Measurements from ENCODE around the gene FBXO34.
A peak's percentile ranks its signal among the peaks of the same experiment; 100 is the strongest.

Gene FBXO34

DNA sequence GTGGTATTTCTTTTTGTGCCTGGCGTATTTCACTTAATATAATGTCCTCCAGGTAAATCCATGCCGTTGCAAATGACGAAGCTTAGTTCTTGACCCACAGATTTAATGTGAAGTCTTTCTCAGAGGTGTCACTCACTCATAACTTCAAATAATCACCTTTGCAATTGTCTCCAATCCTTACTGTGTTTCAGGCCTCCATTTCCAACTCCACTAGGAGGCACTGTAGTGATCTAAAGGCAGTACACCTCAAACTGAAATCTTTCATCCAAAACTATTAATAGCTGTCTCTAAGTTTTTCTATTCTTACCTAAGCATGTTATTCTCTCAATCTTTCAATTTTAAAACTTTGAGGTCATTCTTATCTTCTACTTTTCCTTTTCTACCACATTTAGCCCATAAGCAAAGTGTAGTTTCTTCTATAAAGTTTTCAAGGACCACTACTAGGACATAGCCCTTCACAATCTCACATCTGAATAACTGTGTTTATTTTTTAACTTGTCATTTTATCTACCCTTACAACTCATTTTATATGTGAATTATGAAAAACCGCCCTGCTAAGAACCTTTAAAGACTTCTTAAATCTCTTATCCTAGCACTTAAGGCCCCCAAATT lies 25.5 kb upstream of the FBXO34 start:
- no peak overlapping the region for H3K9ac ChIP-seq (ENCODE audit: low read depth, low read length)
- H3K27me3 ChIP-seq (ENCODE audit: insufficient read depth, low read length), result peaks cover 13% of the 10 kb centered on the region
- H3K9me3 ChIP-seq (ENCODE audit: insufficient read depth, low read depth, low read length), result no peaks in the 10 kb centered on the region
- no peaks in the 10 kb centered on the region for H3K36me3 ChIP-seq (ENCODE audit: insufficient read depth, low read depth, low read length)
- H3K27ac ChIP-seq (ENCODE audit: low read length), result no peak overlapping the region
- H3K4me1 ChIP-seq (ENCODE audit: insufficient read depth, low read length), result no peaks in the 10 kb centered on the region
- H3K4me3 ChIP-seq (ENCODE audit: low read length), result no peak overlapping the region

GRCh38 chr14:55248411-55248810 lies 22.8 kb upstream of the FBXO34 start:
- Histone ChIP-seq H3K36me3 (ENCODE audit: insufficient read depth, low read depth, low read length) (no peaks in the 10 kb centered on the region), H3K4me1 (ENCODE audit: insufficient read depth, low read length) (no peaks in the 10 kb centered on the region), H3K27me3 (ENCODE audit: insufficient read depth, low read length) (no peaks in the 10 kb centered on the region), H3K27ac (ENCODE audit: low read length) (no peak overlapping the region), H3K4me3 (ENCODE audit: low read length) (no peak overlapping the region), H3K9me3 (ENCODE audit: insufficient read depth, low read depth, low read length) (no peaks in the 10 kb centered on the region), H3K9ac (ENCODE audit: low read depth, low read length) (no peak overlapping the region)

DNA sequence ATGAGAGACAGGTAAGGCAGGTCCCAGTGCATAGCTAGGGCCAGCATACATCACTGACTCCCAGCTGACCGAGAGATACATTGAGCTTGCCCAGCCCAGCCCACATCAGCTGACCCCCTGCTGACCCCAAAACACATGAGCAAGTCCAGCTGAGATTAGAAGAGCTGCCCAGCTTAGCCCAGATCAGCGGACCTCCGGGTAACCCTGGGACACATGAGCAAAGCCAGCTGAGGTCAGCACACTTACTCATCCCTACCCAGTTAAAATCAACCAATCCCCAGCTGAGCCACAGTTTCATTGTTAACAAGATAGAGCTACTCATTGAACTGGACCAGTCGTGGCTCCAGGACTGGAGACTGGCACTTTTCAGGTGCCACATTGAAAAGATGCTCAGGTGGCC lies 21.8 kb upstream of the FBXO34 start:
- no peak overlapping the region for H3K9ac ChIP-seq (ENCODE audit: low read depth, low read length)
- no peaks in the 10 kb centered on the region for H3K36me3 ChIP-seq (ENCODE audit: insufficient read depth, low read depth, low read length)
- no peaks in the 10 kb centered on the region for H3K4me1 ChIP-seq (ENCODE audit: insufficient read depth, low read length)
- H3K4me3 ChIP-seq (ENCODE audit: low read length), result no peak overlapping the region
- H3K27ac ChIP-seq (ENCODE audit: low read length), result no peak overlapping the region
- H3K27me3 ChIP-seq (ENCODE audit: insufficient read depth, low read length), result no peaks in the 10 kb centered on the region
- H3K9me3 ChIP-seq (ENCODE audit: insufficient read depth, low read depth, low read length), result no peaks in the 10 kb centered on the region

GRCh38 chr14:55253276-55253675 lies 17.9 kb upstream of the FBXO34 start:
- Histone ChIP-seq H3K27me3 (ENCODE audit: insufficient read depth, low read length) (no peaks in the 10 kb centered on the region), H3K9me3 (ENCODE audit: insufficient read depth, low read depth, low read length) (no peaks in the 10 kb centered on the region), H3K4me3 (ENCODE audit: low read length) (no peak overlapping the region), H3K4me1 (ENCODE audit: insufficient read depth, low read length) (no peaks in the 10 kb centered on the region), H3K36me3 (ENCODE audit: insufficient read depth, low read depth, low read length) (no peaks in the 10 kb centered on the region), H3K27ac (ENCODE audit: low read length) (no peak overlapping the region), H3K9ac (ENCODE audit: low read depth, low read length) (no peak overlapping the region)

GRCh38 chr14:55254581-55254980 lies 16.6 kb upstream of the FBXO34 start:
- H3K36me3 ChIP-seq (ENCODE audit: insufficient read depth, low read depth, low read length), result no peaks in the 10 kb centered on the region
- H3K9ac ChIP-seq (ENCODE audit: low read depth, low read length), result no peak overlapping the region
- H3K4me3 ChIP-seq (ENCODE audit: low read length), result no peak overlapping the region
- H3K4me1 ChIP-seq (ENCODE audit: insufficient read depth, low read length), result no peaks in the 10 kb centered on the region
- no peaks in the 10 kb centered on the region for H3K27me3 ChIP-seq (ENCODE audit: insufficient read depth, low read length)
- no peaks in the 10 kb centered on the region for H3K9me3 ChIP-seq (ENCODE audit: insufficient read depth, low read depth, low read length)
- no peak overlapping the region for H3K27ac ChIP-seq (ENCODE audit: low read length)

- Histone ChIP-seq H3K27me3 (ENCODE audit: insufficient read depth, low read length) (no peaks in the 10 kb centered on the region), H3K36me3 (ENCODE audit: insufficient read depth, low read depth, low read length) (no peaks in the 10 kb centered on the region), H3K9me3 (ENCODE audit: insufficient read depth, low read depth, low read length) (no peaks in the 10 kb centered on the region), H3K9ac (ENCODE audit: low read depth, low read length) (no peak overlapping the region), H3K4me3 (ENCODE audit: low read length) (no peak overlapping the region), H3K27ac (ENCODE audit: low read length) (no peak overlapping the region), H3K4me1 (ENCODE audit: insufficient read depth, low read length) (no peaks in the 10 kb centered on the region)
Observed at GRCh38 chr14:55255979-55256378, 15.2 kb upstream of the FBXO34 start.

GRCh38 chr14:55256586-55256985 lies 14.6 kb upstream of the FBXO34 start:
- H3K36me3 ChIP-seq (ENCODE audit: insufficient read depth, low read depth, low read length), result no peaks in the 10 kb centered on the region

DNA sequence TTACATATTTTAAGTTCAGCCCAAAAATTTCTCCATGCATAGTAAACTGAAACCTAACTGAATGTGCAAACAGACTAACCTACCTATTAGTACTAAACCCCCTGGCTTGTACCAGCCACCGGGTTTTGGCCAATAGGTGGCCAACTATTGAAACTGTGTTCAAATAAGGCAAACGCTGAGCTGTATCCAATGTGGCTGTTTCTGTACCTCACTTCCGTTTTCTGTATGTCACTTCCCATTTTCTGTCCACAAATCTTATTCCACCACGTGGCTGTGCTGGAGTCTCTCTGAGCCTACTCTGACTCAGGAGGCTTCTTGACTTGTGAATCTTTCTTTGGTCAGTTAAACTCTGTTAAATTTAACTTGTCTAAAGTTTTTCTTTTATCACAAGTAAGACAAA lies 6.0 kb upstream of the FBXO34 start:
- no peak overlapping the region for H3K4me3 ChIP-seq (ENCODE audit: low read length)
- H3K9me3 ChIP-seq (ENCODE audit: insufficient read depth, low read depth, low read length), result no peaks in the 10 kb centered on the region
- H3K9ac ChIP-seq (ENCODE audit: low read depth, low read length), result no peak overlapping the region
- no peaks in the 10 kb centered on the region for H3K27me3 ChIP-seq (ENCODE audit: insufficient read depth, low read length)
- H3K4me1 ChIP-seq (ENCODE audit: insufficient read depth, low read length), result no peaks in the 10 kb centered on the region
- H3K27ac ChIP-seq (ENCODE audit: low read length), result no peak overlapping the region
- no peaks in the 10 kb centered on the region for H3K36me3 ChIP-seq (ENCODE audit: insufficient read depth, low read depth, low read length)

More at GRCh38 chr14:55256586-55256985, 14.6 kb upstream of the FBXO34 start:
- no peak overlapping the region for H3K9ac ChIP-seq (ENCODE audit: low read depth, low read length)
- H3K27ac ChIP-seq (ENCODE audit: low read length), result no peak overlapping the region
- no peaks in the 10 kb centered on the region for H3K27me3 ChIP-seq (ENCODE audit: insufficient read depth, low read length)
- H3K4me3 ChIP-seq (ENCODE audit: low read length), result no peak overlapping the region
- H3K4me1 ChIP-seq (ENCODE audit: insufficient read depth, low read length), result no peaks in the 10 kb centered on the region
- H3K9me3 ChIP-seq (ENCODE audit: insufficient read depth, low read depth, low read length), result no peaks in the 10 kb centered on the region

- Histone ChIP-seq H3K4me3 (ENCODE audit: low read length) (no peak overlapping the region), H3K27ac (ENCODE audit: low read length) (no peak overlapping the region), H3K9ac (ENCODE audit: low read depth, low read length) (no peak overlapping the region)
Observed at GRCh38 chr14:55267820-55268219, 3.4 kb upstream of the FBXO34 start.

GRCh38 chr14:55271572-55272298 lies 514 bp downstream of the FBXO34 start:
- no peak overlapping the region for H3K27ac ChIP-seq (ENCODE audit: low read length)
- peaks cover 10% of the 10 kb centered on the region; the same call in 1 of the 2 replicates for H3K4me1 ChIP-seq (ENCODE audit: insufficient read depth, low read length)
- H3K9ac ChIP-seq (ENCODE audit: low read depth, low read length), result peak overlapping the region; percentile 84
- no peaks in the 10 kb centered on the region for H3K9me3 ChIP-seq (ENCODE audit: insufficient read depth, low read depth, low read length)
- H3K36me3 ChIP-seq (ENCODE audit: insufficient read depth, low read depth, low read length), result no peaks in the 10 kb centered on the region
- peaks cover 5% of the 10 kb centered on the region; the same call in 1 of the 2 replicates for H3K27me3 ChIP-seq (ENCODE audit: insufficient read depth, low read length)
- H3K4me3 ChIP-seq (ENCODE audit: low read length), result peak overlapping the region; percentile 93

More at GRCh38 chr14:55267820-55268219, 3.4 kb upstream of the FBXO34 start:
- H3K9me3 ChIP-seq (ENCODE audit: insufficient read depth, low read depth, low read length), result no peaks in the 10 kb centered on the region
- peaks cover 5% of the 10 kb centered on the region; the same call in 1 of the 2 replicates for H3K27me3 ChIP-seq (ENCODE audit: insufficient read depth, low read length)
- no peaks in the 10 kb centered on the region for H3K36me3 ChIP-seq (ENCODE audit: insufficient read depth, low read depth, low read length)
- H3K4me1 ChIP-seq (ENCODE audit: insufficient read depth, low read length), result peaks cover 7% of the 10 kb centered on the region; the same call in 1 of the 2 replicates

DNA sequence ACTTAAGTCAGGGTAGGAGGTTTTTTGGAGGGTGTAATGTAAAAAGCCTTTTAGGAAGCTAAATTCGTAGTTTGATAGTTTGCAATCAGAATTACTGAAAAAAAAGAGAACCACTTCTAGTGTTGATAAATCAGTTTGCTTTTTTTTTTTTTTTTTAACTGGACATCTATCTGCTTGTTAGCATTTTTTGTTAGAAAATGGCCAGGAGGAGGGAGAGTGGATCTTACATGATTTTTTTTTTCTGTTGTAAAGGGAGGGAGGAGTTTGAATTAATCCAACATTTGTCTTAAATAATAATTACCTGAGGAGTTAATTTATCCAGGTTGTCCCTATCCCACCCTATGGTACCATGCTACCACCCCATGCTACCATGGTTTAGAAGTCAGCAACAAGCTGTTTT lies 1.2 kb downstream of the FBXO34 start:
- Histone ChIP-seq H3K36me3 (ENCODE audit: insufficient read depth, low read depth, low read length) (no peaks in the 10 kb centered on the region), H3K4me1 (ENCODE audit: insufficient read depth, low read length) (peaks cover 10% of the 10 kb centered on the region; the same call in 1 of the 2 replicates), H3K4me3 (ENCODE audit: low read length) (peak overlapping the region; percentile 93), H3K27me3 (ENCODE audit: insufficient read depth, low read length) (peaks cover 5% of the 10 kb centered on the region; the same call in 1 of the 2 replicates), H3K27ac (ENCODE audit: low read length) (no peak overlapping the region), H3K9ac (ENCODE audit: low read depth, low read length) (peak overlapping the region; percentile 84; the same call in 1 of the 2 replicates), H3K9me3 (ENCODE audit: insufficient read depth, low read depth, low read length) (no peaks in the 10 kb centered on the region)

DNA sequence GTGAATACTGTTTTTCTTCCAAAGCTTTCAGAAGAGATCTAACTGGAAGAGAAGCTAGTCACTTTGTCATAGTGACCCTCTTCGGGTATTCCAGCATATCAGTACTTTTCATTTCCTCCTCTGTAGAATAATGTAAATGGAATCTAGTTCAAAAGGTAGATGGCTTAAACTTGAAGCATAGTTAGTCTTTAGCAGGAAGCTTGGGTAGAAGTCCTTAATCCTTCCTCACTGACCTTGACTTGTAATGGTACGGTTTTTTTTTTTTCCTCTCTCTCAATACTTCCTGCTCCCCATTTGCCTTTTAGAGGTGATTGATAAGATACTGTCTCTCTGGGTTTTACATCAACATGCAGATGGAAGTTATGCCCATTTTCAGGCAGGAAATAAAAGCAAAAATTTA lies 1.7 kb downstream of the FBXO34 start:
- Histone ChIP-seq H3K4me3 (ENCODE audit: low read length) (peak overlapping the region; percentile 93), H3K4me1 (ENCODE audit: insufficient read depth, low read length) (peaks cover 10% of the 10 kb centered on the region; the same call in 1 of the 2 replicates), H3K9me3 (ENCODE audit: insufficient read depth, low read depth, low read length) (no peaks in the 10 kb centered on the region), H3K27ac (ENCODE audit: low read length) (no peak overlapping the region), H3K36me3 (ENCODE audit: insufficient read depth, low read depth, low read length) (no peaks in the 10 kb centered on the region), H3K9ac (ENCODE audit: low read depth, low read length) (no peak overlapping the region), H3K27me3 (ENCODE audit: insufficient read depth, low read length) (peaks cover 5% of the 10 kb centered on the region; the same call in 1 of the 2 replicates)

All from iPS-20b (cell line).